ENCODE data around the gene OR4E2.

DNA sequence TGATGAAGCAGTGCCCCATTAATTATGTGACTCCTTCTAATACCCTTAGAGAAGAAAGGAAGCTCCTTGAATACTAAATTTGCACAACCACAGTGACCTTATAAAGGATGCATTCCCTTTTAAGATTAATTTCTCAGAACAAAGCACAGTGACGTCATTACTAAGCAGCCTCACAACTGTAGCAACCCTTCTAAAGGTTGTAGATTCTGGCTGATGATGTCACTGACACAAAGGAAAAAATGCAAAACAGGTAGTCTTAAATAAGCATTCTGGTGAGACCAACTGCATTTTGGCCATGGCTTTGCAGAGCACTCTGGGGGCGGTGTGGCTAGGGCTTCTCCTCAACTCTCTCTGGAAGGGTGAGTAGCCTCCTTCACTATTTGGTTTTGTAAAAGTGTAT is 58.4 kb downstream of the OR4E2 start:
- TF ChIP-seq, protein P1, sequence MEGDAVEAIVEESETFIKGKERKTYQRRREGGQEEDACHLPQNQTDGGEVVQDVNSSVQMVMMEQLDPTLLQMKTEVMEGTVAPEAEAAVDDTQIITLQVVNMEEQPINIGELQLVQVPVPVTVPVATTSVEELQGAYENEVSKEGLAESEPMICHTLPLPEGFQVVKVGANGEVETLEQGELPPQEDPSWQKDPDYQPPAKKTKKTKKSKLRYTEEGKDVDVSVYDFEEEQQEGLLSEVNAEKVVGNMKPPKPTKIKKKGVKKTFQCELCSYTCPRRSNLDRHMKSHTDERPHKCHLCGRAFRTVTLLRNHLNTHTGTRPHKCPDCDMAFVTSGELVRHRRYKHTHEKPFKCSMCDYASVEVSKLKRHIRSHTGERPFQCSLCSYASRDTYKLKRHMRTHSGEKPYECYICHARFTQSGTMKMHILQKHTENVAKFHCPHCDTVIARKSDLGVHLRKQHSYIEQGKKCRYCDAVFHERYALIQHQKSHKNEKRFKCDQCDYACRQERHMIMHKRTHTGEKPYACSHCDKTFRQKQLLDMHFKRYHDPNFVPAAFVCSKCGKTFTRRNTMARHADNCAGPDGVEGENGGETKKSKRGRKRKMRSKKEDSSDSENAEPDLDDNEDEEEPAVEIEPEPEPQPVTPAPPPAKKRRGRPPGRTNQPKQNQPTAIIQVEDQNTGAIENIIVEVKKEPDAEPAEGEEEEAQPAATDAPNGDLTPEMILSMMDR (IDR thresholded peaks at IDR 0.05; ENCODE audit: borderline replicate concordance, extremely low read depth, low read length, poor library complexity, severe bottlenecking): no peak
- no peak for TF ChIP-seq EZH2 (IDR thresholded peaks at IDR 0.05; ENCODE audit: borderline replicate concordance, low read depth, low read length, severe bottlenecking)

All from DND-41 (cell line).